Smooth muscle cell of trachea (primary cell): ENCODE results near the gene ARRDC5. TPM values are rescaled to one million over a fixed set of nuclear protein-coding genes. Genes with fewer than 3 reads are reported as not detected.

ENCODE experiments used
- total RNA-seq: library from RNA; depleted of rRNA; stranded (reverse); fragments of >200 nt; gene quantifications from 2 replicates; pipeline ENCODE4 v1.2.1, GENCODE V29; 2014

The ARRDC5 gene
- not detected in 2 replicates for total RNA-seq

DNA sequence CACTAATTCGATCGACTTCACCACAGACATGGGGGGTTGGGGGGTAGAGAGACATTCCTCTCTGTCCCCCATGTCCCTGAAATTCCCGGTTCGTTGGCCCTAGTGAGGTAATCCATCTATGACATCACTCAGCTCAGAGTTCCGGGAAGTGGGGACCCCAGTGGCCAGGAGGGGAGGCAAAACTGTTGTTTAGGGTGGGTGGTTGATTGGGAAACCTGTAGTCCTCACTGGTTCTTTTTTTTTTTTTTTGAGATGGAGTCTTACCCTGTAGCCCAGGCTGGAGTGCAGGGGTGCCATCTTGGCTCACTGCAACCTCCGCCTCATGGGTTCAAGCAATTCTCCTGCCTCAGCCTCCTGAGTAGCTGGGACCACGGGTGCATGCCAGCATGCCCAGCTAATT, at the start of gene ARRDC5:
ARRDC5 (minus strand) TSS at position 101 of the 400 bp plus-strand sequence; CDS start at position 30, 71 bp downstream.

DNA sequence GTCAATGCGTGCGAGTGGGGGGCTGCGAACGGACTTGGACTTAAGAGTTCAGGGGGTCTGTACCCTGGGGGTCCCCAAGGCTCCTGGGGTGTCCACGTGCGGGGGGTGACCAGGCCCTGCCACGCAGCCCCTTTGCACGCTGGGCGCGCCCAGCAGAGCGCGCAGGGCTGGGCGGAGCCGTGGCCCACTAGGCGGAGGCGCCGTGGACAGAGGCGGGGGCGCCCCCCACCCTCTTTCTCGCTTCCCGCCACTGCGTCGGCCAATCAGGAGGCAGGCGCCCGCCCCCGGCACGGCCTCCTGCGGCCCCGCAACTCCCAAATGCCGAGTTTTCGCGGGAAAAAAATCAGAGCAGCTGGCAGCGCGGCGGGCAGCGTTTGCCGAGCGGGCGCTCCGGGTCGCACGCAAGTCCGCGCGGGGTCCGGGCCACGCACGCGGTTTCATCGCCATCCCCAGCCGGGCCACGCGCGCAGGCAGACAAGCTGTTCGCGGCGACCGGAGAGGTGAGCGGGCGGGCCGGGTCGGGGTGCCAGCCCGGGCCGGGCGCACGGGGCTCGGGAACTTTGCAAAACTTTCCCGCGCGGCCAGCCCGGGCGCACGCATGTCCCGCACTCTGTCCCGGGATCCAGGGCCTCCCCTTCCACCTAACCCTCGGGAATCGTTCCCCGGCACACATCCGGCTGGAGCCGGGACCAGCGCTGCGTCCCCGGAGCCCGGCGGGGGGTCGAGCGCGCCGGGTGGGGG, 6.6 kb upstream of the ARRDC5 start, which contains the start of gene UHRF1:
UHRF1 (plus strand) TSS at position 346 of the 741 bp plus-strand sequence. CDS start 1,385 bp downstream, outside the sequence.

DNA sequence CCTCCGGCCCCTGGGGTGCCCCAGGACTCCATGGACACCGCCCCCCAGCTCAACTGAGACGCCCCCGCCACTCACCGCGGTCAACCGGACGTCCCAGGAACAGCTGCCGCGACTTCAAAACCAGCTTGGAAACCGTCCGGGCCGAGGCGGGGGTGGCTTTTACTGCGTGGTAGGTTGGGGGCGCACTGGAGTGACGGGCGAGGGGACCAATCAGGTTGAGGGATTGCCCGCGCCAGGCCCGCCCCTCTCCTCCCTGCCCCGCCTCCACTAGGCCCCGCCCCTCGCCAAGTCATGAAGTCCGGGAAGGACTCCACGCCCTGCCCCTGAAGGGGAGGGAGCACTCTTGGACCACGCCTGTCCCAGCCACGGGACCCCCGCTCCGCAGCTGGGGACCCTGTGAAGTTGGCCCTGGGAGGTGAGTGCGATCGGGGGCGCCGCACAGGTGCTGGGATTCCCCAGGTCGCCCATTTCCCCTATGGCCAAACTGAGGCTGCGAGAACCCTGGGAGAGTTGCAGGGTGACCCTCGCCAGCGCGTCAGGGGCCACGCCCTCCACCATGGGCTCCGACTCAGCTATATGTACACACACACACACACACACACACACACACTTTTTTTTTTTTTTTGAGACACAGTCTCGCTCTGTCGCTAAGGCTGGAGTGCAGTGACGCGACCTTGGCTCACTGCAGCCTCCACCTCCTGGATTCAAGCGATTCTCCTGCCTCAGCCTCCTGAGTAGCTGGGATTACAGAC, 35.0 kb downstream of the ARRDC5 start, which contains the start of gene PLIN3:
PLIN3 (minus strand) TSS at position 134 of the 752 bp plus-strand sequence. CDS start 6,273 bp downstream, outside the sequence.

Other genes with a start within 250 kb of the ARRDC5 start
- 175 and 218 TPM in 2 replicates for gene MYDGF, start 232.6 kb downstream of the ARRDC5 start, total RNA-seq
- 48.6 and 62.2 TPM in 2 replicates for gene DPP9, start 179.1 kb downstream of the ARRDC5 start, total RNA-seq
- gene FEM1A, start 111.2 kb downstream of the ARRDC5 start, total RNA-seq = 8.0 and 12.9 TPM in 2 replicates
- gene TICAM1, start 71.2 kb downstream of the ARRDC5 start, total RNA-seq = 5.6 and 6.8 TPM in 2 replicates
- 438 and 453 TPM in 2 replicates for gene PLIN3, start 35.2 kb downstream of the ARRDC5 start, total RNA-seq
- gene UHRF1, start 6.6 kb upstream of the ARRDC5 start, total RNA-seq = 12.7 and 42.9 TPM in 2 replicates
- 14.8 and 25.0 TPM in 2 replicates for gene KDM4B, start 66.2 kb upstream of the ARRDC5 start, total RNA-seq